Right ventricle myocardium superior (tissue), 1 donor: Measurements from ENCODE around the gene EHMT2. TPM values are rescaled to one million over a fixed set of nuclear protein-coding genes. Genes with fewer than 3 reads are reported as not detected.
A peak's percentile ranks its signal among the peaks of the same experiment; 100 is the strongest.
"Not testable (repeated sequence)": the region's sequence is repeated elsewhere in the genome, so short reads cannot be mapped to it uniquely, and the experiment has no call there.

Source experiments
- ATAC-seq: fragments of 200-7000 bp; cut with Tn5 transposase; one replicate; pipeline ENCODE4 v1.9.1; 2020; ENCODE audit warnings: mild to moderate bottlenecking; ENCODE audit not compliant: poor library complexity
- DNase-seq: peaks from one replicate; pipeline ENCODE4 v3.0.0-alpha.2; 2020
- intact Hi-C: fragments of 100-400 bp; cut with DNase I; formaldehyde crosslinking; loops from one replicate; pipeline ENCODE4 v1.11.2; 2022
- total RNA-seq: library from RNA; stranded (reverse); fragmentation: NEBNext Ultra II Directional; extraction: Animal tissue kit (Norgen Biotek cat#: 25700); gene quantifications from one replicate; pipeline ENCODE4 v1.2.1, GENCODE V29; 2021
- donor health status: DM: no; HTN: yes; CAD: no; lungs with severe emphysema.

The EHMT2 gene
- total RNA-seq, 1 donor from 2014 or later = 15.5 TPM

GRCh38 chr6:31859923-31860322 lies 37.6 kb downstream of the EHMT2 start:
- DNase-seq (no peak), ATAC-seq (no peak)
- intact Hi-C loops = no loop called here

DNA sequence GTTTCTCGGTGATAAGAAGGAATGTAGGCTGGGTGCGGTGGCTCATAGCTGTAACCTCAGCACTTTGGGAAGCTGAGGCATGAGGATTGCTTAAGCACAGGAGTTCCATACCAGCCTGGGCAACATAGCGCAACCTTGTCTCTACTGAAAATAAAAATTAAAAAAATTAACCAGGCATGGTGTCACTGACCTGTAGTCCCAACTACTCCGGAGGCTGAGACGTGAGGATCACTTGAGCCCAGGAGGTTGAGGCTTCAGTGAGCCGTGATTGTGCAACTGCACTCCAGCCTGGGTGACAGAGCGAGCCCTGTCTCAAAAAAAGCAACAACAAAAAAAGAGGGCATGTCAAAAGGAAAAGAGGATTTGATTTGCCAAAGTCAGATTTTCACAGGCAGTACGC lies 38.8 kb downstream of the EHMT2 start:
- no peak for ATAC-seq
- DNase-seq = peak; percentile 1
- intact Hi-C loops = no loop called here

GRCh38 chr6:31857774-31858173 lies 39.7 kb downstream of the EHMT2 start:
- ATAC-seq, intact Hi-C loops: not testable (repeated sequence)
- DNase-seq = peak; percentile 4

- ATAC-seq, DNase-seq, intact Hi-C loops: not testable (repeated sequence)
Observed at GRCh38 chr6:31851980-31852718, 45.3 kb downstream of the EHMT2 start.

GRCh38 chr6:31851485-31851832 lies 46.0 kb downstream of the EHMT2 start:
- no peak for ATAC-seq
- intact Hi-C loops = no loop called here
- DNase-seq = no peak

- DNase-seq = no peak
- no peak for ATAC-seq
- intact Hi-C loops = no loop called here
Observed at GRCh38 chr6:31850765-31851484, 46.6 kb downstream of the EHMT2 start.

DNA sequence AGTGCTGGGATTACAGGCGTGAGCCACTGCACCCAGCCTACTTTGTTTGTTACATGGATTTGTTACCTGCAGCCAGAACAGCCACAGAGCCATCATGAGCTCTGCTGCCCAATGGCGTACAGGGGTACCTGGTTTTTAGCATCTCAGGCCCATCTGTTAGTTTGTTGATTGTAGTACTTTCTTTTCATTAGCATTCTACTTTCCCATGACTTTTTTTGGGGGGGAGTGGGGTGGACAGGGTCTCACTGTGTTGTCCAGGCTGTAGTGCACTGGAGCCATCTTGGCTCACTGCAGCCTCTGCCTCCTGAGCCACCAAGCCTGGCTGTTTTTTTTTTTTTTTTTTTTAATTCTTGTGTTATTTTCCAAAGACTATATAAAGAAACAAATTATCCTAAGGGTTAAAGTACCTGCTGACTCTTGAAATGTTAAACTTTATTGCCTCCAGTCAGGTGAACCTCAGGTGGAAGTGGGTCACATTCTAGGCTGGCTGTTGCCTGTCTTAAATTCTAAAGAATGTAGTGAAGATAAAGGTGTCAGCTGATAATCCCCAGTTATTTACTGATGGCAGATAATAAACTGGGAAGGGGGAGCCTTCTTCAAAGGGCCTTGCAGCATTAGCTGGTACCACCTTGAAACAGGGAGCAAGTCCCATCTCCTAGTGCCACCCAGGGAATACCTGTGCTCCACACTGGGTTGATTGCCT lies 50.1 kb downstream of the EHMT2 start:
- intact Hi-C loops = no loop called here
- ATAC-seq (no peak), DNase-seq (no peak)

DNA sequence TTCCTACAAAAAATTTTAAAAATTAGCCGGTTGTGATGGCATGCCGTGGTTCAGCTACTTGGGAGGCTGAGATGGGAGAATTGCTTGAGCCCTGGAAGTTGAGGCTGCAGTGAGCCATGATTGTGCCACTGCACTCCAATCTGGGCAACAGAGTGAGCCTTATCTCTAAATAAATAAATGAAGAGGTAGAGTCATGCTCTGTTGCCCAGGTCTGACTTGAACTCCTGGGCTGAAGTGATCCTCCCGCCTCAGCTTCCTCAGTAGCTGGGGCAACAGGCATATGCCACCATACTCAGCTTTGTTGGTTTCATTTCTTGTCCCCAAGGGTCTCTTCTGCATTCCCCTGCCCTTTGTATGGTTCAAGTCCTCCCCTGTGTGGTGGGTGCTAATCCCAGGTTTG lies 53.0 kb downstream of the EHMT2 start:
- DNase-seq (no peak), ATAC-seq (no peak)
- intact Hi-C loops = no loop called here

- intact Hi-C loops = no loop called here
- DNase-seq (no peak), ATAC-seq (no peak)
Observed at GRCh38 chr6:31842053-31842452, 55.4 kb downstream of the EHMT2 start.

GRCh38 chr6:31839779-31840126 lies 57.7 kb downstream of the EHMT2 start:
- intact Hi-C loops = loop anchor here (10.0 kb wide), 1 partner anchor 105 kb away; the partner anchor contains the start of gene CLIC1
- not testable (repeated sequence) for DNase-seq, ATAC-seq

GRCh38 chr6:31838968-31839367 lies 58.5 kb downstream of the EHMT2 start:
- intact Hi-C loops = loop anchor here (10.0 kb wide), 1 partner anchor 104 kb away; the partner anchor contains the start of gene CLIC1
- ATAC-seq (no peak), DNase-seq (no peak)

DNA sequence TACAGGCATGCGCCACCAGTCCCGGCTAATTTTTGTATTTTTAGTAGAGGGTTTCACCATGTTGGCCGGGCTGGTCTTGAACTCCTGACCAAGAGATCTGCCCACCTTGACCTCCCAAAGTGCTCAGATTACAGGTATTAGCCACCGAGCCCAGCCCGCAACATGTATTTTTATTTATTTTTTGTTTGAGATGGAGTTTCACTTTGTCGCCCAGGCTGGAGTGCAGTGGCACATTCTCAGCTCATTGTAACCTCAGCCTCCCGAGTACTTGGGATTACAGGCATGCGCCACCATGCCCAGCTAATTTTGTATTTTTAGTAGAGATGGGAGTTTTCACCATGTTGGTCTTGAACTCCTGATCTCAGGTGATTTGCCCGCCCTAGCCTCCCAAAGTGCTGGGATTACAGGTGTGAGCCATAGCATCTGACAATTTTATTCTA lies 59.4 kb downstream of the EHMT2 start:
- intact Hi-C loops = loop anchor here (10.0 kb wide), 1 partner anchor 103 kb away; the partner anchor contains the start of gene CLIC1

GRCh38 chr6:31837369-31838113 lies 60.0 kb downstream of the EHMT2 start:
- DNase-seq (no peak), ATAC-seq (no peak)
- intact Hi-C loops = loop anchor here (10.0 kb wide), 1 partner anchor 103 kb away; the partner anchor contains the start of gene CLIC1

More for the DNA sequence above, 59.4 kb downstream of the EHMT2 start:
- not testable (repeated sequence) for DNase-seq, ATAC-seq

GRCh38 chr6:31836474-31837368 lies 60.8 kb downstream of the EHMT2 start:
- no peak for ATAC-seq
- no peak for DNase-seq
- intact Hi-C loops = loop anchor here (10.0 kb wide), 1 partner anchor 102 kb away; the partner anchor contains the start of gene CLIC1

DNA sequence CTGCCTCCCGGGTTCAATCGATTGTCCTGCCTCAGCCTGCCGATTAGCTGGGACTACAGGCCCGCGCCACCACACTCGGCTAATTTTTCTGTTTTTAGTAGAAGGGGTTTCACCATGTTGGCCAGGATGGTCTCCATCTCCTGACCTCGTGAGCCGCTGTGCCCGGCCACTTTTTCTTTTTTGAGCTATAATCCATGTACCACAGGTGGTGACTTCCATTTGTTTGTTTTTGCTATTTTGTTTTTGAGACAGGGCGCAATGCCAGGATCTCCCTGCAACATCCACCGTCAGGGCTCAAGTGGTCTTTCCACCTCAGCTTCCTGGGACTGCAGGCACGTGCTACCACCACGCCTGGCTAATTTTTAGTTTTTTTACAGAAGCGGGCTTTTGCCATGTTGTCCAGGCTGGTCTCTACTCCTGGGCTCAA lies 61.4 kb downstream of the EHMT2 start:
- ATAC-seq = no peak
- intact Hi-C loops = loop anchor here (10.0 kb wide), 1 partner anchor 101 kb away; the partner anchor contains the start of gene CLIC1
- DNase-seq = no peak

- intact Hi-C loops = loop anchor here (5.0 to 10.0 kb wide), 2 partner anchors 62 to 100 kb away; partner anchors contain the start of gene CLIC1
- ATAC-seq (peak; percentile 92), DNase-seq (peak; percentile 93)
Observed at GRCh38 chr6:31834367-31835250, 62.9 kb downstream of the EHMT2 start.
